Measurements from ENCODE around the gene RAMAC. TPM values are rescaled to one million over a fixed set of nuclear protein-coding genes. Genes with fewer than 3 reads are reported as not detected.
A peak's percentile ranks its signal among the peaks of the same experiment; 100 is the strongest.
"Not testable (repeated sequence)": the region's sequence is repeated elsewhere in the genome, so short reads cannot be mapped to it uniquely, and the experiment has no call there.

Gene RAMAC
- total RNA-seq, 2 donors from 2014 or later: 19.2 to 25.4 TPM

DNA sequence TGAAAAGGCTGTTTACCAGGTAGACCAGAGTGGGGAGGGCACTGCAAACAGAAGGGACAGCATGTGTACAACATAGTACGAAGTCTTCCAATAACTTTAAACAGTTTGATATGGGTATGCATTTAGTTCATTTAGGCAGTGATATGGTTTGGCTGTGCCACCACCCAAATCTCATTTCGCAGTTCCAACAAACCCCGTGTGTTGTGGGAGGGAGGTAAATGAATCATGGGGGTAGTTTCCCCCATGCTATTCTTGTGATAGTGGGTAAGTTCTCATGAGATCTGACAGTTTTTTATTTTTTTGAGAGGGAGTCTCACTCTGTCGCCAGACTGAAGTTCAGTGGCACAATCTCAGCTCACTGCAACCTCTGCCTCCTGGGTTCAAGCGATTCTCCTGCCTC is 7.6 kb upstream of the RAMAC start:
- Mint-ChIP-seq H3K27ac (no peak overlapping the region), H3K36me3 (ENCODE audit: low read depth) (no peaks in the 10 kb centered on the region), H3K4me3 (no peak overlapping the region), H3K4me1 (peaks cover 4% of the 10 kb centered on the region), H3K9me3 (no peaks in the 10 kb centered on the region), H3K27me3 (no peaks in the 10 kb centered on the region)
- ATAC-seq (replicated peaks): peak; percentile 59

DNA sequence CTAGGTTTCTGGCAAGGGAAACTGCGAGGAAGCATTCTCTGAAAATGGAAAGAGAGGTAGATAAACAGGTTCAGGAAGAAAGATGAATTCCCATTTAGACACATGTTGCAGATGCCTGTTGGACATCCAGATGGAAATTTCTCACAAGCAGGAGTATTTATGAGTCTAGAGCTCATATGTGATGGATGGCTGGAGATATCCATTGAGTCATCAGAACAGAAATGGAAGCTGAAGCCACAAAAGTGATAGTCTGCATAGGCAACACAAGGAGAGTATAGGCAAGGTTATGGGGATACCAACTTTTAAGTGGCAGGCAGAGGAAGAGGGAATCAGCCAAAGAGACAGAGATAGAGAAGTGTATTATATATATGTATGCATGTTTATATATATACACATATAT is 6.3 kb upstream of the RAMAC start:
- H3K4me3 Mint-ChIP-seq: no peak overlapping the region
- no peaks in the 10 kb centered on the region for H3K9me3 Mint-ChIP-seq
- H3K27ac Mint-ChIP-seq: no peak overlapping the region
- peaks cover 4% of the 10 kb centered on the region for H3K4me1 Mint-ChIP-seq
- no peak for ATAC-seq (replicated peaks)
- H3K36me3 Mint-ChIP-seq (ENCODE audit: low read depth): no peaks in the 10 kb centered on the region
- H3K27me3 Mint-ChIP-seq: no peaks in the 10 kb centered on the region

DNA sequence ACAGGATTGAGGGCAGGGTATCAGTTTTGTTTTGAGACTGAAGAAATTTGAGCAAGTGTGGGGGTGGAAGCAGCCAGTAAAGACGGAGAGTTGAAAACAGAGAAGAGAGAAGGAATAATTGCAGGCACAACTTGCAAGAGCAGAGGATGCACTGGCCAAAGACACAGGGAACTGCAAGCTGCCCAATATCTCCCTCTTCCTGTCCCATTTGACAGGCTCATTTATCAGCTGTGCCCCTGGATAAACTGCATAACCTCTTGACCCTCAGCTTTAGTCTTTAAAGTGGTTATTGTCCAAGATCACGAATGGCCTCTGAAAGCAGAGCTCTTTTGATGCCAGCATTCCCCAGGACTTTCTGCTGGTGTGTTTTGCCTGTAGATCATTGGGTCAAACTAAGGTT is 5.0 kb upstream of the RAMAC start:
- H3K4me1 Mint-ChIP-seq: peaks cover 10% of the 10 kb centered on the region
- peaks cover 3% of the 10 kb centered on the region for H3K36me3 Mint-ChIP-seq (ENCODE audit: low read depth)
- no peaks in the 10 kb centered on the region for H3K27me3 Mint-ChIP-seq
- no peaks in the 10 kb centered on the region for H3K9me3 Mint-ChIP-seq
- H3K4me3 Mint-ChIP-seq: no peak overlapping the region
- H3K27ac Mint-ChIP-seq: no peak overlapping the region
- ATAC-seq (replicated peaks): no peak

DNA sequence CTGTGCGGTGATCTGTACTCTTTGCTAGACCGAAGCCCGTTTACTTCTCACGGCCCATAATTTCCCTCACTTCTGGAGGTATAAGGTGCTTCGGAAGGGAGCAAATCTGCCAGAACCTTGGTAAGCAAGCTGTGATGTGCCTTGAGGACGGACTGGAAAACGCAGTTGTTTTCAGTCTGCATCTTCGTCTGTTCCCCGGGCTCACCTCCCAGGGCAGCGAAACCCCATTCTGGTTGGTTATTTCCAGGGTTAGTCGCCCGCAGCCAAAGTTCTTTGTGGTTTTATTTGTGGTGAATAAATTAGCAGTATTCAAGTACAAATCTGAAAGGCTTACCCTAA is 401 bp downstream of the RAMAC start:
- peak overlapping the region; percentile 82 for H3K4me3 Mint-ChIP-seq
- no peaks in the 10 kb centered on the region for H3K27me3 Mint-ChIP-seq
- ATAC-seq (replicated peaks): peak; percentile 30
- peak overlapping the region; percentile 81 for H3K27ac Mint-ChIP-seq
- H3K9me3 Mint-ChIP-seq: no peaks in the 10 kb centered on the region
- peaks cover 11% of the 10 kb centered on the region for H3K4me1 Mint-ChIP-seq
- peaks cover 53% of the 10 kb centered on the region for H3K36me3 Mint-ChIP-seq (ENCODE audit: low read depth)

DNA sequence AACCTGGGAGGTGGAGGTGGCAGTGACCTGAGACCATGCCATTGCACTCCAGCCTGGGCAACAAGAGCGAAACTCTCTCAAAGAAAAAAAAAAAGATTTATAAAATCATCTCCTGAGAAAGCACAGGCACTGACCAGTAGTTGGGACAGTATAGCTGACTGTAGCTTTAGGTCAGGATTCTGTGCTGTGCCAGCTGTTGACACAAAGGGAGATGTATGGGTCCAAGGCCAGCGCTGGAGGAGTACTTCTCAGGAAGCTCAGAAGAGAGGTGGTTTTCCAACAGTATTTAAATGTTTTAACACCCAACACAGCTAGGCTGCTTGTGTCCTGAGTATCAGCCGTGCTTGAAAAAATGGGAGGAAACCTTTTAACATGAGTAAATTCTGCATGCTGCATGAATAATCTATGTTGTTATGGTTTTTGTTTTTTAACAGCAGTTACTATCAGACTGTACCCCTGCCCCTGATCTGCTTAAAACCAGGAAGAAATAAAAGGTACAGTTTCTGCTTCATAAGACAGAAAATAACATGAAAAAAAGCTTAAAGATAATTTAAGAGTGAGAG is 6.5 kb downstream of the RAMAC start:
- no peak for ATAC-seq (replicated peaks)
- Mint-ChIP-seq H3K27me3 (no peaks in the 10 kb centered on the region), H3K4me3 (no peak overlapping the region), H3K9me3 (no peaks in the 10 kb centered on the region), H3K4me1 (peaks cover under 1% of the 10 kb centered on the region), H3K27ac (no peak overlapping the region), H3K36me3 (ENCODE audit: low read depth) (peaks cover 41% of the 10 kb centered on the region)

DNA sequence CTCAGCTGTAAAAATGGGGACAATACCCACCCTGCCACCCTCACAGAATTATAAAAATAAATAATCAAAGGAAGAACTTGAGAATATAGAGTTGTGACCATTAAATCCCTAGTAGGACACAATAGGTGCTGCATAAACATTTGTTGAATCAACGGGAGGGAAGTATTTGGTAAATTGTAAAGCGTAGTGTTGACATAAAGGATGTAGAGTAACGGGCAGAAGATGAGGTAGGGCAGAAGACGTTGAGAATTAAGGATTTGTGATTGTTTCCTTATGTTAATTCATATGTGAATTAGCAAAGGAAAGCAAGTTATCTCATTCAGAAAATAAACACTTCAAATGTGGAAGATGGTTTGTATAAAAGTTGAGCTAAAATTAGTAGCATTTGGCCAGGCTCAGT is 7.1 kb downstream of the RAMAC start:
- H3K27me3 Mint-ChIP-seq: no peaks in the 10 kb centered on the region
- no peak overlapping the region for H3K4me3 Mint-ChIP-seq
- ATAC-seq (replicated peaks): no peak
- H3K9me3 Mint-ChIP-seq: no peaks in the 10 kb centered on the region
- no peak overlapping the region for H3K27ac Mint-ChIP-seq
- H3K4me1 Mint-ChIP-seq: no peaks in the 10 kb centered on the region
- H3K36me3 Mint-ChIP-seq (ENCODE audit: low read depth): peaks cover 35% of the 10 kb centered on the region

DNA sequence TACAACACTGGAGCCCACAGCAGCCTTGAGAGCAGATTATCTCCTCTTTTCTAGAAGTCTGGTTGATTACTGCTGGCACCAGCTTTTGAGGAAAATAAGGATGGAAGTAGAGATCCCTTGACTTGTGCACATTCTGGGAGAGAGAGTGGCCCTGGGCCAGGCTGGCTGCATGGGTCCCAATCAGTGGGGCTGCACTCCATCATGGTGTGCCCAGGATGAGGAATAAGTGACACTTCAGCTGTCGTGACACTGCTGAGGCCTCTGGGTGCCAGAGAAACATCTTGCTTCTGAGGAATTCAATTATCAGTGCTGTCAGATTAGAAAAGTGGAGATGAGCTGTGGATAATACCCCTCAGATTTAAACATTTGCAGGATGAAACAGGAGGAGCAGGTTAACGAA is 9.1 kb downstream of the RAMAC start:
- H3K27me3 Mint-ChIP-seq: no peaks in the 10 kb centered on the region
- no peak for ATAC-seq (replicated peaks)
- H3K4me1 Mint-ChIP-seq: peaks cover 2% of the 10 kb centered on the region
- H3K36me3 Mint-ChIP-seq (ENCODE audit: low read depth): peaks cover 16% of the 10 kb centered on the region
- no peak overlapping the region for H3K27ac Mint-ChIP-seq
- H3K9me3 Mint-ChIP-seq: no peaks in the 10 kb centered on the region
- no peak overlapping the region for H3K4me3 Mint-ChIP-seq

DNA sequence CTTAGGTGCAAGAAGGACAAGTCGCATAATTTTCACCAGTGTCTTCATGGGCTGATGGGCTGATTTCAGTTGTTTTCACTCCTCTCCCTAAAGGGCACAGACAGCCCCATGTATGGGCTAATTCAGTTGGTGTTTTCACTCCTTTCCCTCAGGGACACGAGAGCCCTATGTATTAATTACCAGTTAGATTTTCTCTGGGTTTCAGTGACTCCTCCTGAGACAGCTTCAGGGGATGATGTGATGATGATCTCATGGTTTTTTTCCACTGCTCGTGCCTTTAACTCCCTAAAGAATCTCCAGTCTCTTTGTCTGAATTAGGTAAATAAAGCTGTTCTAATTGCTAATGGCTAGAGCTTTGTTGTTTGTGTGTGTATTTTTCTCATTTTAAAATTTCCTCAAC is 9.9 kb downstream of the RAMAC start:
- Mint-ChIP-seq H3K36me3 (ENCODE audit: low read depth) (peaks cover 9% of the 10 kb centered on the region), H3K27ac (no peak overlapping the region), H3K4me3 (no peak overlapping the region), H3K27me3 (no peaks in the 10 kb centered on the region), H3K4me1 (peaks cover 7% of the 10 kb centered on the region), H3K9me3 (no peaks in the 10 kb centered on the region)
- ATAC-seq (replicated peaks): no peak

DNA sequence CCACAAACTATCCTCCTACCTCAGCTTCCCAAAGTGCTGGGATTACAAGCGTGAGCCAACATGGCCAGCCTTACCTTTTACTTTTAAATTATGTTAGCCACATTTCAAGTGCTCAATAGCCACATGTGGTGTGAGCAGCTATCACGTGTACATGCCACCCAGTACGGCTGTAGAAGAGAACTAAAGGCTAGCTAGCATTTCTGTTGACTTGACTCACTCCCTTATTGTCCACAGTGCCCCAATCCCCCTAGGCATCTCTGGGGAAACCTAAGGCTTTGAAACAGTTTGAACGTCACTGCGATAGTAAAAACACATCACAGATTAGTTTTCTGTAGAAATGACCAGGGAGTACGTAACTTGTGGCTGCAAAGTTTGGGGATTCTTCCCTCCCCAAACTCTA is 13.4 kb downstream of the RAMAC start:
- Mint-ChIP-seq H3K4me3 (no peak overlapping the region), H3K27ac (no peak overlapping the region), H3K9me3 (no peaks in the 10 kb centered on the region), H3K36me3 (ENCODE audit: low read depth) (no peaks in the 10 kb centered on the region), H3K4me1 (peaks cover 7% of the 10 kb centered on the region), H3K27me3 (no peaks in the 10 kb centered on the region)
- no peak for ATAC-seq (replicated peaks)

DNA sequence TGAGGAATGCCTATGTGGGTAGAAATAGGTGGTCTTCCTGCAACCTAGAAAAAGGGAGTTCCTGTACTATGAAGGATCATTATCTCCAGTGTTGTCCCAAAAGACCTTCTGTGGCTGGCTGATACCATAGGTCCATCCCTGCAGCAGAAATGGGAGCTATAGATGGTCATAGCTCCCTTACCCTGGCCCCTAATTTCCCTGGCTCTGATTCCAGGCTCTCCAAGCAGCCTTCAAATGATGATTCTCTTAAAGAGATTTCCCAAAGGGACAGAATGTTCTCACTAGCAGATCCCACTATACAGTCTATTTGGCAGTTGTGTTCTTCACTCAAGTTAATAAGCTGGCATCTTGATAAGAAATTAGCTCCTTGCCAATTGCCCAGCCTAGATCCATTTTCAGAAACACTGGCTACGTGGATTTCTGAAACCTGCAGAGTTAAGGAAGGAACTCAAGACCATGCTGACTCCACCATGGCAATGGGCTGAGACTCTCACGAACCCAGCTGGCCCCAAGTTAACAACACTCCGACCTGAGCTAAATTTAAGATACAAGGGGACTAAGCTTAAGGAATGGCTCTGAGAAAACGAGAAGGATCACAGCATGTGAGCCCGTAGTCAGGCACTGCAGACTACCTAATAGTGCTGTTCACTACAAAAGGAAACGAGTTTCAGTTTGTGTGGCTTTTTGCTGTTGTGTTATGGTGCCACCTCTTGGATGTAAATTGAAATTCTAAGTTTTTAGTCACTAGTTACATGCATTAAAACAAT is 14.1 kb downstream of the RAMAC start:
- no peaks in the 10 kb centered on the region for H3K9me3 Mint-ChIP-seq
- H3K4me3 Mint-ChIP-seq: peak overlapping the region; percentile 65
- peaks cover 7% of the 10 kb centered on the region for H3K4me1 Mint-ChIP-seq
- H3K27ac Mint-ChIP-seq: peak overlapping the region; percentile 66
- H3K36me3 Mint-ChIP-seq (ENCODE audit: low read depth): peaks cover 5% of the 10 kb centered on the region
- H3K27me3 Mint-ChIP-seq: no peaks in the 10 kb centered on the region
- peak; percentile 84 for ATAC-seq (replicated peaks)

DNA sequence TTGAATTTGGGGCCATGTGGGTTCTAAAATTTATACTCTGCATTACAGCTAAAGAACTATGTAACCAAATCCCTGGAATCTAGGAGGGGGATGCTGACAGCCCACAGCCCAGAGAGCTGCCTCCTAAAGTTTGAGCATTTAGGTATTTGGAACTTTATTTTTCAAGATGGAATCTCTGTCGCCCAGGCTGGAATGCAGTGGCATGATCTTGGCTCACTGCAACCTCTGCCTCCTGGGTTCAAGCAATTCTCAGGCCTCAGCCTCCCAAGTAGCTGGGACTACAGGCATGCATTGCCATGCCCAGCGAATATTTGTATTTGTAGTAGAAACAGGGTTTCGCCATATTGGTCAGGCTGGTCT is 14.6 kb downstream of the RAMAC start:
- H3K27ac Mint-ChIP-seq: peak overlapping the region; percentile 66
- not testable (repeated sequence) for H3K4me1 Mint-ChIP-seq; H3K9me3 Mint-ChIP-seq; H3K27me3 Mint-ChIP-seq; ATAC-seq (replicated peaks)
- H3K4me3 Mint-ChIP-seq: peak overlapping the region; percentile 65
- peaks cover 11% of the 10 kb centered on the region for H3K36me3 Mint-ChIP-seq (ENCODE audit: low read depth)

DNA sequence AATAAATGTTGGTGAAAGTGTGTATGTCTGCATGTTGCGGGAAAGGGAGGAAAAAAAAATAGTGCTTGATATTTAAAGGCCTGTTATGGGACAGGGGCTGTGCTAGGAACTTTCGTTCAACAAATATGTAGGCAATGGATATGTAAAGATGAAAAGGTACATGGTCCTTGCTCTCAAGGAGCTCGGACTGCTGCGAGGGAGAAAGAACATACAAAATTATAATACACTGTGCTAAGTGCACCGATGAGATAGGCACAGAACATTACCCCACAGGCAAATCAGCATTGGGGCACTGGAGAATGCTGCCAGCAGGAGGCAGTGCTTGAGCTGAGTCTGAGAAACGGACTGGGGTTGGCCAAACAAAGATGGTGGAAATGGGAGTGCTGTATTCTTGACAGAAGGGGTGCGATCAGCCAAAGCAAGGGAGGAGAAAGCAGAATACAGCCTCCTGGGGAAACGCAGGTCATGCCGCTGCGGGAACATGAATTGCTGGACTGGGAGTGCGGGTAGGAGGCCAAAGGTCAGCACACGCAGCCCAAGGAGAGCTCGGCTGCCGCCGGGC is 24.8 kb downstream of the RAMAC start:
- Mint-ChIP-seq H3K27ac (peak overlapping the region; percentile 83), H3K36me3 (ENCODE audit: low read depth) (peaks cover 43% of the 10 kb centered on the region), H3K4me3 (peak overlapping the region; percentile 82), H3K27me3 (no peaks in the 10 kb centered on the region), H3K4me1 (peaks cover 25% of the 10 kb centered on the region), H3K9me3 (peaks cover 5% of the 10 kb centered on the region)
- ATAC-seq (replicated peaks): peak; percentile 76

DNA sequence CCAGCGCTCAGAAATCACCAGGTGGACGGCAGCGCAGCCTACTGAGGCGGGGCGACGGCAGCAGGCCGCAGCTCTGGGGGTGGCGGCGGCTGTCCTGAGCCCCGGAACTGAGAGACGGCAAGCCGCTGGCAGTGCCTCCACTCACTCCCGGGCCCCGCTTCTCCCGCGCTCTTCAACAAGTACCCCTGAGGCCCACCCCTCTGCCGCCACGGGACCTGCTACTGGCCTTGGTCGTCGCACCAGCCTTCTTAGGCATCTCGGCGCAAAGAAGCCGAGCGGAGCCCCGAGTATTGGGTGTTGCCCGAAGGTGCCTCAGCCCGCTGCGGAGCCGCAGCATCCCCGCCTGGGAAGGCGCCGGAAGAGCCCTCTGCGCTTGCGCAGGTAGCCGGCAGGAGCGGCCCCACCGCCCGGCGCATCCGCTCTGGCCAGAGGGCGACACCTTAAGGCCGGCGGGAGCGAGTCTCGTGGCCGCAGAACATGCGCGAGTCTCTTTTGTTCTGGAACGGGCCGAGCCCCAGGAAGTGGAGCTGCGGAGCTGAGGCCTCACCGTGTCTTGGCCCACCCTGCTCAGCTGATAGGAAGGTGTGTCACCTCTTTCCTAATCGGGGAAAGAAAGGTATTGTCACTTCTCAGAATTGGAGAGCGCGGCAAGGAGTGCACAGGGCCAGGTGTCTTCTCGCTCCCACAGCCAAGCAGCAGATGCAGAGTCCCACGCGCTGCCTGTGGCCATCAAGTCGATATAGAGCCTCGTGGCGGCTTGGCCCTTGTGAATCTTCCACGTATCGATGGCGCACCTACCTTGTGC is 25.5 kb downstream of the RAMAC start, which contains the start of gene C15orf40:
Gene C15orf40 (minus strand): TSS at position 369 of the 805 bp plus-strand sequence. CDS start 32 bp downstream, at position 337.
- no peaks in the 10 kb centered on the region for H3K27me3 Mint-ChIP-seq
- peaks cover 42% of the 10 kb centered on the region for H3K36me3 Mint-ChIP-seq (ENCODE audit: low read depth)
- peak within 1 kb of the TSS; percentile 82 for H3K4me3 Mint-ChIP-seq
- H3K4me1 Mint-ChIP-seq: peaks cover 25% of the 10 kb centered on the region
- peak; percentile 91 for ATAC-seq (replicated peaks)
- peak within 1 kb of the TSS; percentile 83 for H3K27ac Mint-ChIP-seq
- H3K9me3 Mint-ChIP-seq: peaks cover 5% of the 10 kb centered on the region

DNA sequence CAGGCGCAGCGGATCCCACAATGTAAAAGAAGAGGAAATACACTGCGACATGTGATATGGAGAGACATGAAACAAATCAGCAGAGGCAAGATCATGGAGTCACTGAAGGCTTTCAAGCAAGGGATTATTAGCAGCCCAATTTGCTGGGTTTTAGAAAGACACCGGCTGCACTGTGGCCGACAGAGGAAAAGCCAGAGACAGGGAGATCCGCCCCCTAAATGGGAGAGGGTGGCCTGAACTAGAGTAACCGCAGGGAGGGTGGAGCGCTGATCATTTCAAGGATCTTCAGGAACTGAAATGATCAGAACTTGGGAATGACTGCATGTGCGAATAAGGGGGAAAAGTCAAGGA is 26.0 kb downstream of the RAMAC start:
- Mint-ChIP-seq H3K4me3 (peak overlapping the region; percentile 82), H3K27ac (peak overlapping the region; percentile 83), H3K4me1 (peaks cover 25% of the 10 kb centered on the region), H3K9me3 (peaks cover 5% of the 10 kb centered on the region), H3K36me3 (ENCODE audit: low read depth) (peaks cover 42% of the 10 kb centered on the region), H3K27me3 (no peaks in the 10 kb centered on the region)
- no peak for ATAC-seq (replicated peaks)

DNA sequence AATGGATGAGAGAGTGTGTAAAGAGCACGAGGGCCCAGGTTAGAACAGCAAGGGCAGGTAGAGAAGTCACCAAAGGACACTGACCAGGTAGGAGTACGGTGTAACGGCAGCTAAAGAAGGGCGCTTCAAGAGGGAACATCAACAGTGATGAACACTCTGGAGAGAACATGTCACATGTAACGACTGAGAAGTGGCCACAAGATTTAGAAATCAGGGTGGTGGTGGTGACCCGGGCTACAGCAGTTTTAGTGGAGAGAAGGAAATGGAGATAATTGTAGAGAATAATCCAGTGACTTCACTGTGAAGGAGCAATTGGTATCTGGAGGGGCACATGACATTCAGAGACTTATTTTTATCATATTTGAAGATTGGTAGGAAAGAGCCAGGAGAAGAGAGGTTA is 26.6 kb downstream of the RAMAC start:
- peaks cover 5% of the 10 kb centered on the region for H3K9me3 Mint-ChIP-seq
- peaks cover 25% of the 10 kb centered on the region for H3K4me1 Mint-ChIP-seq
- peak overlapping the region; percentile 83 for H3K27ac Mint-ChIP-seq
- H3K36me3 Mint-ChIP-seq (ENCODE audit: low read depth): peaks cover 42% of the 10 kb centered on the region
- no peaks in the 10 kb centered on the region for H3K27me3 Mint-ChIP-seq
- peak overlapping the region; percentile 82 for H3K4me3 Mint-ChIP-seq
- ATAC-seq (replicated peaks): no peak
